HG03025 (cell line): ENCODE data around the gene TAF4B.
"Not testable (repeated sequence)": the region's sequence is repeated elsewhere in the genome, so short reads cannot be mapped to it uniquely, and the experiment has no call there.

Experiments
- ATAC-seq: cut with Tn5 transposase; IDR thresholded peaks from one replicate; pipeline ENCODE4 v1.9.1; 2021; ENCODE audit warnings: mild to moderate bottlenecking, moderate library complexity; ENCODE audit not compliant: unreplicated experiment, low FRiP score

TAF4B gene

GRCh38 chr18:26230497-26230896, 4.3 kb downstream of the TAF4B start:
- no peak for ATAC-seq

- ATAC-seq = no peak
Measured at GRCh38 chr18:26233208-26233607, 7.0 kb downstream of the TAF4B start.

GRCh38 chr18:26237363-26237762, 11.1 kb downstream of the TAF4B start:
- not testable (repeated sequence) for ATAC-seq

GRCh38 chr18:26238718-26239117, 12.5 kb downstream of the TAF4B start:
- ATAC-seq = not testable (repeated sequence)

- ATAC-seq = not testable (repeated sequence)
Measured at GRCh38 chr18:26242392-26242791, 16.1 kb downstream of the TAF4B start.

- not testable (repeated sequence) for ATAC-seq
Measured at GRCh38 chr18:26245434-26245833, 19.2 kb downstream of the TAF4B start.

GRCh38 chr18:26252411-26252810, 26.2 kb downstream of the TAF4B start:
- ATAC-seq = no peak

- not testable (repeated sequence) for ATAC-seq
Measured at GRCh38 chr18:26254808-26255207, 28.6 kb downstream of the TAF4B start.

- ATAC-seq = no peak
Measured at GRCh38 chr18:26255695-26256622, 29.7 kb downstream of the TAF4B start.

- no peak for ATAC-seq
Measured at GRCh38 chr18:26258711-26259110, 32.5 kb downstream of the TAF4B start.

GRCh38 chr18:26259416-26259815, 33.2 kb downstream of the TAF4B start:
- not testable (repeated sequence) for ATAC-seq

GRCh38 chr18:26262156-26262555, 35.9 kb downstream of the TAF4B start:
- no peak for ATAC-seq

- ATAC-seq = no peak
Measured at GRCh38 chr18:26267357-26267930, 41.2 kb downstream of the TAF4B start.

- ATAC-seq = no peak
Measured at GRCh38 chr18:26268454-26268853, 42.2 kb downstream of the TAF4B start.

GRCh38 chr18:26271917-26272549, 45.8 kb downstream of the TAF4B start:
- ATAC-seq = no peak

GRCh38 chr18:26277374-26277773, 51.1 kb downstream of the TAF4B start:
- ATAC-seq = no peak

GRCh38 chr18:26279428-26279827, 53.2 kb downstream of the TAF4B start:
- ATAC-seq = no peak

- ATAC-seq = no peak
Measured at GRCh38 chr18:26286008-26286407, 59.8 kb downstream of the TAF4B start.

- ATAC-seq = no peak
Measured at GRCh38 chr18:26287644-26288043, 61.4 kb downstream of the TAF4B start.

GRCh38 chr18:26290385-26290784, 64.1 kb downstream of the TAF4B start:
- no peak for ATAC-seq

GRCh38 chr18:26293982-26294381, 67.7 kb downstream of the TAF4B start:
- ATAC-seq = no peak
